ENCODE measurements around the gene ITIH4. TPM values are rescaled to one million over a fixed set of nuclear protein-coding genes. Genes with fewer than 3 reads are reported as not detected.

The ITIH4 gene
- total RNA-seq, 1 donor from 2014 or later = 0.26 TPM

DNA sequence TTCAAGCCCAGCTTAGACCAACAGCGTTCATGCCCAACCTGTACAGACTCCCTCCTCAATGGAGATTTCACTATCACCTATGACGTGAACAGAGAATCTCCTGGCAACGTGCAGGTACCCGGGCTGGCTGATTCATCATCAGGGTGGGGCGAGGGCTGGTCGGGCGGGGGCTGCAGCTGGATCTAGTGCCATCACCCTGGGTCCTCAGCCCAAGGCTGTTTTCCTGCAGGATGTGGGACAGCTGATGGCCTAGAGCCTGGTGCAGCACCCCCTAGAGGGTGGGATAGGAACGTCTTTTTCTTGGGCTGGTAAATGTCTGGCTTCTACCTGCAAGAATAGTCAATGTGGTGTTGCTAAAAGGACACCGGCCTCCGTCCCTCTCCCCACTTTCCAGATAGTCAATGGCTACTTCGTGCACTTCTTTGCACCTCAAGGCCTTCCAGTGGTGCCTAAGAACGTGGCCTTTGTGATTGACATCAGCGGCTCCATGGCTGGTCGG lies 31.4 kb downstream of the ITIH4 start:
- Histone ChIP-seq H3K4me3 (ENCODE audit: low read depth, low read length) (no peak overlapping the region), H3K27me3 (ENCODE audit: control insufficient read depth, insufficient read depth, low read length) (no peaks in the 10 kb centered on the region), H3K36me3 (ENCODE audit: control insufficient read depth, insufficient read depth, low read length) (no peaks in the 10 kb centered on the region)
- FAIRE-seq = no peak
- peak; percentile 78 for TF ChIP-seq CTCF (IDR thresholded peaks at IDR 0.05; ENCODE audit: insufficient read depth, low read length, severe bottlenecking)
- DNase-seq (ENCODE audit: low read depth) = peak; percentile 80

GRCh38 chr3:52798376-52798977 lies 32.0 kb downstream of the ITIH4 start:
- no peak for DNase-seq (ENCODE audit: low read depth)
- no peak for TF ChIP-seq CTCF (IDR thresholded peaks at IDR 0.05; ENCODE audit: insufficient read depth, low read length, severe bottlenecking)

GRCh38 chr3:52796411-52796810 lies 34.1 kb downstream of the ITIH4 start:
- FAIRE-seq = no peak
- H3K4me3 ChIP-seq (ENCODE audit: low read depth, low read length) = no peak overlapping the region
- H3K27me3 ChIP-seq (ENCODE audit: control insufficient read depth, insufficient read depth, low read length) = peaks cover 3% of the 10 kb centered on the region
- no peak for DNase-seq (ENCODE audit: low read depth)
- no peak for TF ChIP-seq CTCF (IDR thresholded peaks at IDR 0.05; ENCODE audit: insufficient read depth, low read length, severe bottlenecking)
- H3K36me3 ChIP-seq (ENCODE audit: control insufficient read depth, insufficient read depth, low read length) = no peaks in the 10 kb centered on the region

More at GRCh38 chr3:52798376-52798977, 32.0 kb downstream of the ITIH4 start:
- H3K36me3 ChIP-seq (ENCODE audit: control insufficient read depth, insufficient read depth, low read length) = no peaks in the 10 kb centered on the region
- H3K27me3 ChIP-seq (ENCODE audit: control insufficient read depth, insufficient read depth, low read length) = no peaks in the 10 kb centered on the region
- FAIRE-seq = no peak
- H3K4me3 ChIP-seq (ENCODE audit: low read depth, low read length) = no peak overlapping the region

- H3K27me3 ChIP-seq (ENCODE audit: control insufficient read depth, insufficient read depth, low read length) = peaks cover 3% of the 10 kb centered on the region
- H3K36me3 ChIP-seq (ENCODE audit: control insufficient read depth, insufficient read depth, low read length) = no peaks in the 10 kb centered on the region
- FAIRE-seq (no peak), DNase-seq (ENCODE audit: low read depth) (no peak)
- no peak overlapping the region for H3K4me3 ChIP-seq (ENCODE audit: low read depth, low read length)
- no peak for TF ChIP-seq CTCF (IDR thresholded peaks at IDR 0.05; ENCODE audit: insufficient read depth, low read length, severe bottlenecking)
Measured at GRCh38 chr3:52795298-52795900, 35.1 kb downstream of the ITIH4 start.

DNA sequence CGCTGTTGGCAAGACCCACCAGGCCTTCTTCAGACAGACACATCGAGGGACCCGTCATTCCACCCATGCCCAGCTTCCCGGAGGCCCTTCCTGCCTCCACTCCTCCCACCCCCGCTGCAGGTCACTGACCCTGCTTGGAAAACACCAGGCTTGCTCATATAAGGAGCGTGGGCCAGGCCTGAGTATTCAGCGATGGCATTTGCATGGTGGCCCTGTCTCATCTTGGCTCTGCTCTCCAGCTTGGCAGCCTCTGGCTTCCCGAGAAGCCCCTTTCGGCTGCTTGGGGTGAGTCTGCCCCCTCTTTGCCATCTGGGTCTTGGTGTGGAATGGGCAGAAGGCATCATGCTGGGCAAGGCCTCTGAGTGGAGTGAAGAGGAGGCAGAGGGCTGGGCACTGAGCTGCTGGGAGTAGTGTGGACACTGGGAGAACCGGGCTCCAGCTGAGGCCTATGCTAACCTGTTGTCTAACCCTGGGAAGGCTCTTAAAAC lies 35.8 kb downstream of the ITIH4 start, which contains the start of gene ITIH3:
TSS of gene ITIH3 (plus strand) at position 185 of the 488 bp plus-strand sequence. CDS start at position 193, 8 bp downstream.
- Histone ChIP-seq H3K27me3 (ENCODE audit: control insufficient read depth, insufficient read depth, low read length) (peaks cover 3% of the 10 kb centered on the region), H3K4me3 (ENCODE audit: low read depth, low read length) (no peak within 1 kb of the TSS), H3K36me3 (ENCODE audit: control insufficient read depth, insufficient read depth, low read length) (no peaks in the 10 kb centered on the region)
- TF ChIP-seq CTCF (IDR thresholded peaks at IDR 0.05; ENCODE audit: insufficient read depth, low read length, severe bottlenecking) = no peak
- FAIRE-seq (no peak), DNase-seq (ENCODE audit: low read depth) (no peak)
